ENCODE data around the gene LAMTOR5.

LAMTOR5 gene

DNA sequence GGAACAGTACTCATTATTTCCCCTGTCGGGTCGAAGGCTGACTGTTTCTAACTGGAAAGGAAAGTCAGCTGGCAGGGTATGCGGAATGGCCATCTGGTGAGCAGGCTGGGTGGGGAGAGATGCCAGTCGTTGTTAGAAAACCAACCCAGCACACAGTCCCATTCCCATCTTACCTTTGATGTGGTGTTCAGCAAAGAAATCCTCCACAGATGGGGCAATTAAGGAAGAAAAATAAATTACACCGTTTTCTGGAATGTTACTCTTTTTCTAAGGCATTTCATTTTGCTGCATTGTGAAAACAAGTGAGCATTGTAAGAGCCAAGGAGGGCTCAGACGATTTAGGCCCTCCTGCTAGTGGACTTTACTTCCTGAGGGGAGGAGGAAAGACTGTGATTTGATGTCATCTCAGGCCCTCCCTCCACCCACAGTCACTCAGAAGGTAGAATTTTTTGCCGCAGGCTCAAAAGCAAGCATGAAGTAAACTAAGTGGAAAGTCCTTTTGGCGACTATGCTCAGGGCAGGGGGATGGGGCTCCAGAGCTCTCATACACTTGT, 16.7 kb downstream of the LAMTOR5 start, which contains the start of gene SLC16A4:
Gene SLC16A4 (minus strand): TSS at position 335 of the 554 bp plus-strand sequence. CDS start 1,703 bp downstream, outside the sequence.
- DNase-seq (ENCODE audit: extremely low read depth in 1 of 2, low read depth in 1 of 2) = no peak

DNA sequence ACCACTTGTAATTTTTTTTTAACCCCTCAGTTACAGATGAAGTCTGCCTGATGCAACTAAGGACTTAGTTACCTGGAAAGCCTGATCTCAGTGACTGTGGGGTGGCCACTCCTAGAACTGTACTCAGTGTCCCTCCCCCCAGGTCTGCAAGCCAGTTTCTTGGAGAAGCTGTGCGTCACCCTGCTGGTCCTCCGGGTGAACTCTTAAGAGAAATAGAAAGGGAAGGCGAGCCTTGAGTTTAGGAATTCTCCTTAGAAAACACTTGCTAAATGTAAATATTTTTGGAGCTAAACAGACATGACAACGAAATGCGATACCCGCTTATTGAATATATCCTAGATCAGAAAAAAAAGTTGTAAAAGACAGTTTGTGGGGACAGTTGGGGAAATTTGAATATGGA, 17.4 kb downstream of the LAMTOR5 start:
- no peak for DNase-seq (ENCODE audit: extremely low read depth in 1 of 2, low read depth in 1 of 2)

DNA sequence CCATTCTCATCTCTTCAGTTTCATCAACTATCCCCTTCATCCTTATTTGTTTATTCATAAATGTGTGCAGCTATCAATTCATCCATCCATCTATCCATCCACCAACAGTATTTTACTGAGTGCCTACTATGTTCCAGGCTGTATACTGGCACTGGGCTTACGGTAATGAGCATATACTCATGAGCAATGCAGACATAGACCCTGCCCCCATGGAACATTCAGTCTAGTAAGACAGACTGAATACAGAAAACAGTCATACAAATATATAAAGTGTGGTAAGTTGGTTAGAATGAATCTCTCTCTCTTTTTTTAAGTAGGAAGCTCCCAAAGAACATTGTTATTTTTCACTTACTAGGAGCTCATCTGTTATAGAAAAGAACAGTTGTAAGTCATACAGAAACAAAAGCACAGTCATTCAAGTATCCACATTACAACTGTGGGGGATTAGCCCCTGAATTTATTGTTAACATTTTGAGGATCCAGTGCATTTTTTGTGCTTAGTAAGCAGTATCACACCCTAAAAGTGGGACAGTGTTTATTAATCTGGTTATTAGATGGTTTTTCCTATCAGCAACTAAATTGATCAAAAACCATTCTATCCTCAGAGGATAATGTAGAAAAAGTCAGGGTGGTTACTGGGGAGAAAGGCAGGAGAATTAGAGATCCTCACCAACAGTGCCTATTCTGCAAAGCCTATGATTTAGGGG, 20.3 kb downstream of the LAMTOR5 start:
- DNase-seq (ENCODE audit: extremely low read depth in 1 of 2, low read depth in 1 of 2) = no peak

DNA sequence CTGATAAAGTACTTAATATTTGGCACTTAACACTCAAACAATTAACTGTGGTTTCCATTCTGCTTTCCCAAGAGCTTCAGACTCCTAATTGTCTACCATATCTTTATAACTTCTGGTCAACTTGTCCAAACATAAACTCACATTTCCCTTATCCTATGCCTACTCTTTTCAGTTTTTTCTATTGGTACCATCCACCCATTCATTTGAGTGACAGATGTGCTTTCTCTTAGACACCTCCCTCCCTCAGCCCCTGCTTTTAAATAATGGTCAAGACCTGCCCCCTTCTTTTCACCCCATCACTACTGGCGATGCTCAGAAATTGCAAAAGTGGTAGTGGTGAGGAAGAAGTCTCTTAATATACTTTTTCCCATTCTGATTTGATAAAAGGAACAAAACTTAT, 22.1 kb downstream of the LAMTOR5 start:
- DNase-seq (ENCODE audit: extremely low read depth in 1 of 2, low read depth in 1 of 2) = no peak

DNA sequence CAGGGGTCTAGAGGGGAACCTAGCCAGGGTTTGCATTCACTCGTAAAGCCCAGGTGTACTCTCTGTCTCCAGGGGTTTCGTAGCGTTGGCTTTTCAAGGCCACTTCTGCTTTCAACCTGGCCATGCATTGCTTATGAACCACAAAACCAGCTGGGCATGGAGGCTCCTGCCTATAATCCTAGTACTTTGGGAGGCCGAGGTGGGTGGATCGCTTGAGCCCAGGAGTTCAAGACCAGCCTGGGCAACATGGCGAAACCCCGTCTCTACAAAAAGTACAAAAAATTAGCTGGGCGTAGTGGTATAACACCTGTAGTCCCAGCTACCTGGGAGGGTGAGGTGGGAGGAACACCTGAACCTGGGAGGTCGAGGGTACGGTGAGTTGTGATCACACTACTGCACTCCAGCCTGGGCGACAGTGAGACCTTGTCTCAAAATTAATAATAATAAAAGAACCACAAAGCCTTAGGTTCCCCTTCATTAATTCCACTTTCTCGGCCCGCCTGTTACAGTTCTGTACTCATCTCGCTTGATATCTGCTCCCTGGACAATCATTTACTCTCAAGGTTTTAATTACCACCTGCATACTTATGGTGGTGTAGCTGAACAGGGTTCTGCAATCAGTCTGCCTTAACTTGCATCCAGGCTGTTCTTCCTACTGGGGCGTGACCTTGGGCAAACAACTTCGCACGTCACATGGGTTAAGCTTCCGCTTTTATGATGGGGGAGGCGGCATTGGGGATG, 22.7 kb downstream of the LAMTOR5 start:
- no peak for DNase-seq (ENCODE audit: extremely low read depth in 1 of 2, low read depth in 1 of 2)

DNA sequence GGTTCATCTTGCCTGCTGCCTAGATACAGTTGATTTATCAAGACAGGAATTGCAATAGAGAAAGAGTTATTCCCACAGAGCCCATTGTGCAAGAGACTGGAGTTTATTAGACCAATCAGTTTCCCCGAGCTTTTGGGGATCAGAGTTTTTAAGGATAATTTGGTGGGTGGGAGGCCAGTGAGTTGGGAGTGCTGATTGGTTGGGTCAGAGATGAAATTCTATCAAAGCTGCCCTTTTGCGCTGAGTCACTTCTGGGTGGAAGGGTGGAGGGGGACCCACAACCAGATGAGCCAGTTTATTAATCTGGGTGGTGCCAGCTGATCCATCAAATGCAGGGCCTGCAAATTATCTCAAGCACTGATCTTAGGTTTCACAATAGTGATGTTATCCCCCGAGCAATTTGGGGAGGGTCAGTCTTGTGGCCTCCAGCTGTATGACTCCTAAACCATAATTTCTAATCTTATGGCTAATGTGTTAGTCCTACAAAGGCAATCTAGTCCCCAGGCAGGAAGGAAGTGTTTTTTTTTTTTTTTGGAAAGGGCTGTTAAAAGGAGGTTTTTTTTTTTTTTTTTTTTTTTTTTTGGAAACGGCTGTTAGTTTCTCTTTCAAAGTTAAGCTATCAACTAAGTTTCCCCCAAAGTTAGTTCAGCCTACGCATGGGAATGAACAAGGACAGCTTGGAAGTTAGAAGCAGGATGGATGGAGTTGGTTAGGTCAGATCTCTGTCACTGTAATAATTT, 24.1 kb downstream of the LAMTOR5 start:
- no peak for DNase-seq (ENCODE audit: extremely low read depth in 1 of 2, low read depth in 1 of 2)

DNA sequence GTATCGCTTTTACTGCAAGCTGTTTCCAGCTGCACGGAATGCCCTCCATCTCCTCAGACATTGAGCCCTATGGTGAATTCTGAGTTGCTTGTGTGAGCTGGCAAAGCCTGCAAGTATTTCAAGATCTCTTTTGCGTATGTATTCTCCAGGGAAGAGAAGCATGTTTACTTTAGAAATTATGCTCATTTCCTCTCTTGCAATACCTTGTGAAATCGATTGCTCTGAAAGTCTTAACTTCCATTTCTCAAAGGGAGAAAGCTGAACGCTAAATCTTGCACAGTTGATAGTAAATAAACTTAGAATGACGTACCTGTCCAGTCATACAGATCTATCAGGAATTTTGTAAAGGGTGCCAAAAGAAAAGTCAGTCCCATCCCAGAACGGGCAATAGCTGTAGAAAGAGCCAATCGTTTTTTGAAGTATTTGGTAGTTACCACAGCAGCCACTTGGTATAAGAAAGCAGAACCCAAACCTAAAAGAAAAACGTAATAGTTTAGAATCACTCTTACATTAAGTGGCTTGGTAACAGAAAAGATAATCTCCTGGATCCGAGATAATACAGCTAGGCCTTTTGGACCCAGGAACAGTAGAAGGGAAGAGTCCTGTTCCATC, 26.7 kb downstream of the LAMTOR5 start:
- DNase-seq (ENCODE audit: extremely low read depth in 1 of 2, low read depth in 1 of 2) = no peak

DNA sequence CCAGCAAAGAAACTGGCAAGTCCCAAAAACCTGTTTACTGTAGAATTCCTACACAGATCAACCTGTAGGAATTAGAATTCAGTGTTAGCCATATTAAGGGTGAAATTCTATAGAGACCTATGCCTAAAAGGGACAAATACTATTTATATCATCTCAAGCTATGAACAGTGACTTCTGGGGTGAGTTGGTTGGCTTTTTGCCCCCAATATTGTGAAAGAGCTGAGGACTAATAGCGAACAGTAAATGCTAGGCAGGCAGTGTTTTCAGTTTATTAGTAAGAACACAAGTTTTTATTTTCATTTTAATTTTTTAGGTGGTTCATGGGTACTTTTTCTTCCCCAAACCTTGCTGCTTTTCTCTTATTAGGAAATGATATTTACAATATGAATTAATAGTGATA, 32.0 kb downstream of the LAMTOR5 start:
- DNase-seq (ENCODE audit: extremely low read depth in 1 of 2, low read depth in 1 of 2) = no peak

DNA sequence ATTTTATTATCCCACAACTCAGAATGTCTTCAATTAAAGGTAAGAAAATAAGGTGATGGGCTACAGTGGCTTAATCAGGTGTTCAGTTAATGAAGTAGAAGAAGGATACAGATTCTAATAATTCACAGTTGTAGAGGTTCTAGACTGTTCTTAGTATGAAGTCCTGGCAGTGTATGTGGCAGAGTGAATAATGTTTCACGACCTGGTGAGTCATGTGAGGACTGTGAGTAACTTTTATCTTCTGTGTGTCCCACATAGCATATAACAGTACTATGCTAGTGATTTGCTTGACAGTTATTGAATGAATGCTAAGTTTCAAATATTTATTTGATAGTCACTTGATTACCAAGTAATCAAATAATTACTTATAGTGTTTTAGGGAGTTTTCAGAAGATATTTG, 36.7 kb downstream of the LAMTOR5 start:
- DNase-seq (ENCODE audit: extremely low read depth in 1 of 2, low read depth in 1 of 2) = no peak

DNA sequence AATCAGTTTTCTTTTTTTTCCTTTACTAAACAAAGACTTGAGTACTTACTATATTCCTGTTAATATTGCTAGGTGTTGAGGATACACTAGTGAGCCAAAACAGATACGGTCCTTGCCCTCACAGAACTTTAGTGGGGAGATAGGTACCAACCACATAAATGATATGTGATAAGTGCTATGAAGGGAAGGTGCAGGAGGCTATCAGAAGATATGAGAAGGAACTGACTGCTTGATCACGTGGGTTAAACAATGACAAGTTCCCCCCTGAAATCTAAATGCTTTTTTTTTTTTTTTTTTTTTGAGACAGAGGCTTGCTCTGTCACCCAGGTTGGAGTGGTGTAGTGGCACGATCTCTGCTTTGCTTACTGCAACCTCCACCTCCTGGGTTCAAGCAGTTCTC, 43.3 kb downstream of the LAMTOR5 start:
- DNase-seq (ENCODE audit: extremely low read depth in 1 of 2, low read depth in 1 of 2) = no peak

DNA sequence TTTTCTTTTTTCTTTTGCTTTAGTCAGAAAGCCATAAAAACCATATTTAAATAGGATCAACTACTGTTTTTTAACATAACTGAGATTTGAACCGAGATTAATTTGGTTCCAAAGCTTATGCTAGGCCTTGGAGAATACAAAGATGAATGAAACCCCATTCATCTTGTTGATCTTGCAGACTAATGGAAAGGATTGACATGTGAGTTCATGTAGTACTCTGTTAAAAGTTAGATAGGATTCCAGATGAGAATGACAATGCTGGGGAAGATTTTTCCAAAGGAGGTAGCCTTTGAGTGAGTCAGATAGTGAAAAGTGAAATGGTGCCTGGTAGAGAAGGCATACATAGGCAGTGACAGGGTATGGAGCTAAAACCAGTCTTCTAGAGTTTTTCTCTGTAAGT, 45.6 kb downstream of the LAMTOR5 start:
- no peak for DNase-seq (ENCODE audit: extremely low read depth in 1 of 2, low read depth in 1 of 2)

DNA sequence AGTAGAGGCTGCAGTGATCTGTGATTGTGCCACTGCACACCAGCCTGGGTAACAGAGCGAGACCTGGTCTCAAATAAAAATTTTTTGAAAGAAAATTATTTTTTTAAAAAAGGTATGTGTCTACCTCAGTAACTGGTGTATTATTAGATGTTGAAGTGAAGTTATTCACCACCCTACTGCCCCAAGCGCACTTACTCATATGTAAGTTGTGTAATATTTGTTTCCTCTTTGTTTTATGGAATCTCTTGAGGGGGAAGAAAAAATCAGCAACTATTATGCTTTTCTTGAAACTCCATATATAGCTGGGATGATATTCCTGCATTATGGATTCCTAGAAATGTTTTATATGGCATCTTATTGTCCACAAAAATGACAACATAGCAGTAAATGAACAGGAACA, 47.1 kb downstream of the LAMTOR5 start:
- no peak for DNase-seq (ENCODE audit: extremely low read depth in 1 of 2, low read depth in 1 of 2)

DNA sequence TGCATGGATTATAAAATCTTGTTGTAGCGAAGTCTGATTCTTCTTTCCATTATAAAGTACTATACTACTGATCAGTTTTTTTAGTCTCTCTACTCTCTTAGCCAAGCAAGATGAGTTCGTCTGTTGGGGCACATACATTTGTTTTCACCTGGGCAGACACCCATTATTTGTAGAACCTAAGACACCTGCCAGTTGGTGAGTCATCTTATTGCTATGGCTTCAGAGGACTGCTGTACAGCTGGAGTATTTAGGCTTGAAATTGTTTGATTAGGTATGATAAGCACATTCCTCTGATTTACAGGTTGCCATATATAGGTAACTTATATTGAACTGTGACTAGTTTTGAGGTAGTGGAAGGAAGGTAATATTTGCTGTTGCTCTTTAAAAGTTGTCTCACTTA, 51.1 kb downstream of the LAMTOR5 start:
- DNase-seq (ENCODE audit: extremely low read depth in 1 of 2, low read depth in 1 of 2) = no peak

DNA sequence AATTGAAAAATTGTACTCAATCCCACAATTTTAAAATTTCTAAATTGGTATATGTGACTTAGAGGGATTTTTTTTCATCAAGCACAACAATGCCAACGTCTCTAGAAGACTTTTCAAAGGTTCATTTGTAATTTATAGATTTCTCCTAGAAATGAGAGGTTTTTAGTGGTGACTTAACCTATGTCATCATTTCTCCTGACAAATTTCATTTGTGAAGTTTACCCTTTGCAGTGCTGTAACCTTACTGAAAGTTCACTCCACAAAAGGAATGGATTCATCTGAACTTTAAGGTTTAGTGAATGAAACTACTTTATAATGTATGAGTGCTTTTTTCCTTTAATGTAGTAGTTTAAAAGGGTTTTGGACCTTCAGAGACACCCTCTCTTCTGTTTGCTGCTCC, 52.2 kb downstream of the LAMTOR5 start:
- no peak for DNase-seq (ENCODE audit: extremely low read depth in 1 of 2, low read depth in 1 of 2)

All from stimulated activated CD8-positive, alpha-beta memory T cell treated with anti-CD3 and anti-CD28 coated beads, Interleukin-7, amount 100 ng/mL, for 48 hours (primary cell).